Renal cortex interstitium (tissue), 11 donors: ENCODE data around the gene PROX2. TPM values are rescaled to one million over a fixed set of nuclear protein-coding genes. Genes with fewer than 3 reads are reported as not detected.

Experiments used
- DNase-seq, 11 donors: peaks; one replicate each; pipeline ENCODE4 v3.0.0-alpha.2; 2013; ENCODE audit warnings: low read depth in 9 of 11, low spot score in 4 of 11; ENCODE audit errors: extremely low read depth in 1 of 11
- polyA plus RNA-seq, 3 donors: library from polyadenylated mRNA; unstranded; fragments of 120-200 nt; gene quantifications; one replicate each; pipeline ENCODE4 v1.2.1, GENCODE V29; 2013; ENCODE audit not compliant: insufficient read length in 3 of 3

Gene PROX2
- polyA plus RNA-seq, 3 donors: 0.98 to 2.9 (median 1.2) TPM

DNA sequence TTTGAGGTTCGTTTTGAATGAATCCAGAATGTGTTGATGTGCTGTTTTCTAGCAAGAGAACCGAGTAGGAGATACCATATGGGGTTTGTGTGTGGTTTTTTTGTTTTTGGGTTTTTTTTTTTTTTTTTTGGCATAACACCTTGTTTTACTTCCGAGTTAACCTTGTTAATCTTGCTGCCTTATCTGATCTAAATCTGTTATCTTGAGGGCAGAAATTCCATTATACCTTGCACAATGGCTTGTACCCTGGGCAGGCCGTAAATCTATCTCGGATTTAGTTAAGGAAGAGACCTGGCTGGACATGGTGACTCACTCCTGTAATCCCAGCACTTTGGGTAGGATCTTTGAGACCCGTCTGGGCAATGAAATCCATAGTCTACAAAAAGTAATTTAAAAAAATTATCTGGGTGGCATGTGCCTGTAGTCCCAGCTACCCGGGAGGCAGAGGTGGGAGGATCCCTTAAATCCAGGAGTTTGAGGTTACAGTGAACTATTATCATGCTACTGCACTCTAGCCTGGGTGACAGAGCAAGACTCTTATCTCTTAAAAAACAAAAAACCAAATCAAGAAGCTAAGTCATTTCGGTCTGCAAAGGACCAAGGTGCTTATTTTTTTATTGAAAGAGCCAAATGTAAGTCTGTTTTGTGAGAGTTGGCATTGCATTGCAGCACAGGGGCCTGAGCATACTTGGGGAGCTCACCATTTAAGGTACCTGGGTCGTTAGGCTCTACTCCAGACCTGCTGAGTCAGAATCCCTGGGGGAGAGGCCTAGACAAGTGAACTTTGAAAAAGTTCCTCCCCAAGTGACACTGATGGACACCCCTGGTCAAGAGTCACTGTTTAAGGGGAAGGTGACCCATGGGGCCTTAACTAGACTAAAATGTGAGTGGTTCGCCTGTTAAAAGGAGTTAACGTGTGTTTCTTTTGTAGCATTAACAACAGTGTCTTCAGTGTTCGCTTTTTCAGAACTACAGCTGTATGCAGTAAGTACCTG, 12.5 kb upstream of the PROX2 start:
- no peak for DNase-seq

DNA sequence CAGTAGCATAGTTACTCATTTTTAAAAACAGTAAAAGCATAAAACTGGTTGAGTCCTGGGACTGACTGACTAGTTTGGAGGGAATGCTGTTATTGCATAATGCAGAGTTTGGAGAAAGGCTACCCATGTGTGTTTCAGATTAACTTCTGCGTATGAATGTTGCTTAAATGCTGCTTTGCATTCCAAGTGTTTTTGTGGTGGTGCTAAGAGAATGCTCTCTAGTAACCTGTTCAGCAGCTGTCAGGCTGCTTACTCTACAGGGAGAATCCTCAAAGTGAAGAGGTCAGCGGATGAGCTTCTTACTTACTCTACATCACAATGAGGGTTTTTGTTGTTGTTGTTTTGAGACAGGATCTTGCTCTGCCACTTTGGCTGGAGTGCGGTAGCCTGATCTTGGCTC, 10.1 kb upstream of the PROX2 start:
- DNase-seq: no peak

DNA sequence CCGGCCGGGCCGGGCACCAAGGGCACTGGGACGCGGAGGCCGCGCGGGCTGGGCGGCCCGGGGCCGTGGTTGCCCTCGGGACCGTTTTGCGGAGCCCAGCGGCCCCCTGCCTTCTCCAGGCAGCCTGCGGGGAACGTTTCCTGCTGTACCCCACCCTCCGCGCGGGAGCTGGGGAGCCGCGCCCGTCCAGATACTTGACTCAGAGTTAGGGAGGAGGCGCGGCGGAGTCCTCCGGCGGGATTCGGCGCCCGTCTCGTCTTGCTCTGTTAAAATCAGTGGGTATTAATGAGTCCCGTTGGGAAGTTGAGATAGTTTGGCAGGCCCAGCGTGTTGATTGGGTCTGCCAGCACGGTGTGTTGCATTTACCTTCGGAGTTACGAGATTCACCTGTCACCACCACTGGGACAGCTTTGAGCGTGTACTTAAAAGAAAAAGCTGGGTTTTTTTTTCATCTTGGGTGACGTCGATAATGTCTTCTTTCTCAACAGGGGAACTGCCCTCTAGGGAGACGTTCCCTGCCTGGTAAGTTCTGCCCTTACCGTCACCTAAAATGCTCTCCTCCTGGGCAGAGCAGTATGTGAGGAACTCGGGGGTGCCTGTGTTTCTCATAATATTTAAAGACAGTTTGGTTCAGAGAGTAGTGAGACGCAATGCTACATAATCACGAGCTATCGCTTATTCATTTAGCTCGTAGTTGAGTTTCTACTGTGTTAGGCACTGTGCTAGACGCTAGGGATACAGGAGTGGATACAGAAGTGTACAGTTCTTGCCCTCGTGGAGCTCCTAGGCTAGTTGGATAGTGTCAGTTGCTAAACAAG, 6.4 kb upstream of the PROX2 start:
- peak in 5 of 11 donors; percentile 12 to 31 (median 16) for DNase-seq

DNA sequence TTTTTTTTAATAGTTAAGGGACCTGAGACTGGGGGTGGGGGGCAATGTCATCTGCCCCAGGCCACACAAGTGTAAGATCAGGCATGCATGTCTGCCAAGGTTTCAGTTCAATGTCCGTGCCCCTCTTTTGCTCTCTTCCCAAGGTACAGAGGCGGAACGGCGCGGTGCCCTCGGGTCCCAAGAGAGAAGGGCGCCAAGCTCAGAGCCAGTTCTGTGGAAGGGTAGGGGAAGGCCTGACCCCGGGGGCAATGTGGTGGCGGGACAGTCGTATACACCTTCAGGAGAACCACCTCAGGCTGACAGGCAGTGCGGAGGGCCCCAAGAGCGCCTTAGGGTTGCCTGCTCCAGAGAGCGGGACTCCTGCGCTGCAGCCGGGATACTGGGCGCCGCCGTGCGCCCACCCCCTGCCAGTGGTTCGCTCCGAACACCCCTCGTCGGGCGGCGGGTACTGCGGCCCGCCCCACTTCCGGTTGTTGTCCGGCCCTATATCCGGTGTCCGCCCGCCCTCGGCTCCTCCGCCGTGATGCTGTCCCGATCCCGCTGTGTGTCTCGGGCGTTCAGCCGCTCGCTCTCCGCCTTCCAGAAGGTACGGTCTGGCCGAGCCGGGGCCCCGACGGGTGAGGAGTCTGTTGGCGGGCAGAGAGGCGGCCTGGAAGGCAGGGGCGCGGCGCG, 5.6 kb upstream of the PROX2 start, which contains the start of gene DLST:
DLST (plus strand) TSS at position 486 of the 672 bp plus-strand sequence; CDS start at position 524, 38 bp downstream.
- DNase-seq: peak; percentile 72 to 85 (median 78)

DNA sequence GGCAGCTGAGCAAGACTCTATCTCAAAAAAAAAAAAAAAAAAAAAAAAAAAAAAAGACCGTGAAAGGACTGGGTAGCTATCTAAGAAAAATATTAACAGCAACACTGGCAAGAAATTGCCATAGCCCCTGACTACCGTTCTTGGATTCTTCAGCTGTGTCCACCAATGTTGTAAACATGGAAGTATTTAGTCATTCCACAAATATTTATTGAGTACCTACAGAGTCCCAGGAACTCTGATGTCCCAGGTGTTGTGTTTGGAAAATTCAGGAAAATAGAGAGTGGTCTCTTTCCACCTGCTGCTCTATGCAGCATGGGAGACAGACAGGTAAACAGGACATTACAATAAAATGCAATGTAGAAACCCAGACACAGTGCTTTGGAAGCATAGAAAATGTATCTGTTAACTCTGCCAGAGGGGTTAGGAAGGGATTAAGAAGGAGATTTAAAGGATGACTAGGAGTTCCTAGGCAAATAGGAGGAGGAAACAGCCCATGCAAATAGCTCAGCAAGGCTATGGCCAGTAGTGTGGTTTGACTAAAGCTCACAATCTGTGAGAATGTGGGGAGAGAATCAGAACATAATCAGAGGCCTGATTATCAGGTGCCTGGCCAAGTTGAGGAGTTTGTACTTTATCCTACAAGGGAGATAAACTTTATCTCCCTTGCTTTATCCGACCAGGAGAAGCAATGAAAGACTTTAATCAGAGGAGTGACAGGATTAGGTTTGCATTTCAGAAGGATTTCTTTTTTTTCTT, 3.7 kb upstream of the PROX2 start:
- no peak for DNase-seq

DNA sequence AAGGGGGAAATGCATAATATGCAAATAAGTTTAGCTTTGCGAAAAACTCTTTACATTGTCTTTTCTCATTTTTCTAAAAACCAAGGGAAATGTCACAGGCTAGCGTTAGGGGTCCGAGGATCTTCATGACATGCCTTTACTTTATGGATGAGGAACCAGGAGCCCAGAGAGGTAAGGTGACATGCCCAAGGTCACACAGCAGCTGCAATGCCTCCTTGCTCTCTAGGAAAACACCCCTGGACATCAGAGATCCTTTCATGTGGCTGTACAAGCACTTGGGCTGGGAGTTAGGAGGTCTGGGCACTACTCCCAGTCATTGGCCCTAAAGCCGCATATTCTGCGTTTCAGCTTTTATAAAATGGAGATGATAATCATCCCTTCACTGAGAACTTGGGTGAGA, 741 bp downstream of the PROX2 start:
- no peak for DNase-seq

DNA sequence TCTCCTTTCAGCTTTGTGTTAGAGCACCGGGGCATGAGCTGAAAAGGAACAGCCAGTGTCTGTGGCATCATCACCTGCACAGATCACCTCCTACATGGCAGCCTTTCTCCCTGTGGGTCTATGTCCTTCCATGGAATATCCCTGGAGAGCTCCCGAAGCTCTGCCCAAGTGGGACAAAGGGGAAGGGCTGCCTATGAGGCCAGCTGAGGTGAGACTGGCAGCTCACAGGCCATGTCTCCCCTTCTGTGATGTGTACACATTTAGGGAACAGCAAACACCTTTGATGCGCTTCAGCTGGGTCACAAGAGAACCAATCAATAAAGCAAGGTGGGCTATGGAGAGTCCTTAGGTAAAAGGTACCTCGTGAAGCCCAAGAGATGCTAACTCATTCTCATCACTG, 4.1 kb downstream of the PROX2 start:
- no peak for DNase-seq

DNA sequence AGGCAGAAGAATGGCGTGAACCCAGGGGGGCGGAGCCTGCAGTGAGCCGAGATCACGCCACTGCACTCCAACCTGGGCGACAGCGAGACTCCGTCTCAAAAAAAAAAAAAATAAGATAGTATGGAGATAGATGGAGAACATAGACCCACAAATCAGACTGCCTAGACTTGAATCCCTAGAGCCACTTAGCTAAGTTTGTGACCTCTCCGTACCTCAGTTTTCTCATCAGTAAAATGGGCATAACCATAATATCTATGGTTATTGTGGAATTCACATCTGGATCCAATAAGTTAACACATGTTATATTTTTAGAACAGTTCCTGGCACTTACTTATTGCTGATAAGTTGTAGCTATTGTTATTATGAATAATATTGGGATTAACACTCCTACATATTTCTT, 7.2 kb downstream of the PROX2 start:
- no peak for DNase-seq

DNA sequence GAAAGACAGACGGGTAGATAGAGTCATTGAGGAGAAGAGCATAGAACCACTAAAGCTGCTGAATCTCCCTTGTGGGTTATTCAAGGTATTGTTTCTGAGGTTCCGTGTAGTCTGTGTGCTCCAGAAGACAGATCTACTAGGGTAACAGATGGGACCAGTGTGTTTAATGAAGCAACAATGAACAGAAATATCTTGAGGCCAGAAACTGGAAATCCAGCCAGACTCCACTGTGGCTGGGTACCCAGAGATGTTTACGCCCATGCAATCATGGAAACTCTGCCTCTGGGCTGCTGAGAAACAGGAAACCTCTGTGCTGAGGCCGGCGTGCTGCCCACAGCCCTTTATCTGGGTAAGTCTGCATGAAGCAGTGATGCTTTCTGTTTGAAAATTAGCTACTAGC, 8.3 kb downstream of the PROX2 start:
- no peak for DNase-seq

DNA sequence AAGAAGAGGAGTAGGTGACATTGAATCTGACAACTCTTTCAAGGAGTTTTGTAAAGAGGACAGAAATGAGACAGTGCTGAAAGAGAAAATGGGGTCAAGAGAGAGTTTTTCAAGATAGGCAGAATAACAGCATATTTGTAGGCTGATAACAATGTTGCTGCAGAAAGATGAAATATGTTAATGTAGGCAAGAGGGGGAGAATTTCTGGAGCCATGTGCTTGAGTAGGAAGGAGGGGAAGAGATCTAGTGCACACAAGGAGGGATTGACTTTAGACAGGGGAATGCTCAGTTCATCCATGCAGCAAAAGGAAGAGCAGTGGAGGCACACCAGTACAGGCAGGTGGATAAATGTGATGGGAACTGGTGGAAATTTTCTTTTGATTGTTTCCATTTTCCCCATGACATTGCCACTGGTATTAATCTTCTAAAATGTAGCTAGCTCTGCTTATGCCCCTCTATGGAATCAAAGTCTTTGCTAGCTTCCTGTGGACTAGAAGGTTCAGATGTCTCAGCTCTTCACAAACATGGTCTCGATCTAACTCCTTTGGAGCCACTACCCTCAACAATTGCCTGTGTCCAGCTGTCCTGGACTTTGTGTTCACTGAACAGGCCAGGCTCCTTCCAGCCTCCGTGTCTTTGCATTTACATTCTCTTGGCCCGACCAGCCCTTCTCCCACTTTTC, 9.1 kb downstream of the PROX2 start:
- no peak for DNase-seq

DNA sequence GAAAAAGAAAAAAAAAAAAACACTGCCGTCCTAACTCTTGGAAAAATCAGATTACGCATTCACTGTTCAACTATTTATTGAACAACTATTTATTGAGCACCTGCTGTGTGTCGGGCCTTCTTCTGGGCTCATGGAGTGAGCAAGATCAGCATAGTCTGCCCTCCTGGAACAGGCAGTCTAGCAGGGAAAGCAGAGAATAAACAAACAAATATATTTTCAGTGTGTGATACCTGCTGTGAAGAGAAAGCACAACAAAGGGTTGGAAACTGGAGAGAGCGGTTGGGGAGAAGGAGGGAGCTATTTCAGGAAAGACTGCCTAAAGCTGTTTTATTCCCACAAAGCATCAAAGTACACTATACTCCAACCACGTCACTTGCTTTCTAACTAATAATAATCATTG, 10.8 kb downstream of the PROX2 start:
- no peak for DNase-seq

DNA sequence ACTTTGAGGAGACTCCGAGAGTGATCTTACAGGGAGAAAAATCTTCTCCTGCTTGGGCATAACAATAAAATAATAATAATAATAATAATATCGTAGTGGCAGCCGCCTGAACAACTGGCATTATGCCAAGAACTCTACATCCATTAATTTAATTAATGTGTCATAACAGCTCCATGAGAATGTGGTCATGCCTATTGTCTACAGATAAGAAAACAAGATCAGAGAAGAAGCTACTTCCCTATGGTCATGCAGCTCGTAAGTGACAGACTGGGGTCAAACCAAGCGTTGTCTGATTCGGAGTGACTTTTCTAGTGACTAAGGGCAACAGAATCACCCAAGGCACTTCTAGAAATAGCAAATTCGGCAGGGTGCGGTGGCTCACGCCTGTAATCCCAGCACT, 11.7 kb downstream of the PROX2 start:
- no peak for DNase-seq

DNA sequence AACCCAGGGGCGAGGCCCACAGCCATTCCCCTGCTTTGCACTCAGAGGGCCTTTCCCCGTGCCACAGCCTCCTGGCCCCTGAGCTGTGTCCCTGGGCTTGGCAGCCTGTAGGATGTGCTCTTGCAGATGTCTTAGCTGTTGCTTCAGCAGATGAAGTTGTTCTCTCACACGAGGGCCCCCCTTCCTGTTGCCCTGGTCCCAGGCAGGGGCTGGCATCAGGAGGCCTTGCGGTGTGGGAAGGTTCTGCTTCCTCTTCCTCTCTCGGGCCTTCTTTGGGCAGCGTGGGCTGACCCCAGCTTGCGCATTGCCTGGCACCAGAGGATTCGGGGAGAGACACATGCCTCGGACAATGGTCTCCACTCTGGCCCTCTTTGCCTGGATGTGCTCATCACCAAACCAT, 12.7 kb downstream of the PROX2 start:
- DNase-seq: no peak

DNA sequence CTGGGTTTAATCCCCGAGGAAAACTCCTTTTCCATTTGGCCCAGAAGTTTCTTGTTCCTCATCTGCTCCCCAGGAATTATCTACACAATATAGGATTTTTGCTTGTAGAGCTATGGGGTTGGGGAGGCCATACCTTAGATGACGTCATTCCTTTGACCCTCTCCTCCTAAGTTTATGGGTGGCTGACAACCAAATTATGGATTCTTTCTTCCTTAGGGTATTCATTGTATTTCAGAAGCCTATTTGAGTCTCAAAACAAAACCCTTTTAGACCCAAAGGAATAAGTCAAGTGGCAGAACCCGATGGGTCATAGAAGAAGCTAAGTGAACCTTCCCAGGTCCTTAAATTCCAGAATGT, 14.2 kb downstream of the PROX2 start:
- DNase-seq: no peak

DNA sequence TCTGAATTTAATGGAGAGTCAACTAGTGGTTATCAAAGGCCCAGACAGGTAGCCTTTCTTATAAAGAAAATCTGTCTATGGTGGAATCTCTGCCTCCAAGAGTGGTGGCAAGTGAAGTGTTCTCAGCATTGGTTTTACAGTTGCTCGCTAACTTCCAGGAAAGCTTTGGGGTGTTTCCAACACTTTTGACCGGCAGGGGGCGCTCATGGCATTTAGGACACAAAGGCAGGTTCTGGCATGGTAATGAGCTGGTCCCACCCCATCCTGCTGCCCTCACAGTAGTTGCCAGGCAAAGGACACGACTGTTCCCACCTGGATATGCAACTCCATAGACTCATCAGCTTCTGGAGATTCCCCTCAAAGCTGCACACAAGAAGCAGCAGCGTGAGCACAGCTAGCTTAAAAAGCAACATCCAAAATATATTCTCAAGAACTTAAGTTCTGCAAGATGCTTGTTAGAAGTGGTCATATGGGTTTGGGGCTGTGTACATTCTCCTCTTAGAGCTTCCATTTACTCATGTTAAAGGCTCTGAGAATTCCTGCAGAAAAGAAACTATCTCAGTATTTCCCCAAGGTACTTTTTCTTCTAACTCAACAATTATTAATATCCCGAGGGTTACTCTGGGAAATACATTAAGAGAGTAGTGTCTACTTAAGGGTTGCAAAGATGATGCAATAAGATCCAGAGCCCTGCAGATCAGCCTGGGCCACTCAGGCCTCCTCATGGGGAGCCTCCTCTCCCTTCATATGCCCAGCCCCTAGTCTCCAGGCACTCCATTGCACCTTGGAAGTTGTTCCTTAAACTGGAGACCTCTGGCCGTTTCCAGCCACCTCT, 14.8 kb downstream of the PROX2 start:
- DNase-seq: peak; percentile 55 to 86 (median 71)

DNA sequence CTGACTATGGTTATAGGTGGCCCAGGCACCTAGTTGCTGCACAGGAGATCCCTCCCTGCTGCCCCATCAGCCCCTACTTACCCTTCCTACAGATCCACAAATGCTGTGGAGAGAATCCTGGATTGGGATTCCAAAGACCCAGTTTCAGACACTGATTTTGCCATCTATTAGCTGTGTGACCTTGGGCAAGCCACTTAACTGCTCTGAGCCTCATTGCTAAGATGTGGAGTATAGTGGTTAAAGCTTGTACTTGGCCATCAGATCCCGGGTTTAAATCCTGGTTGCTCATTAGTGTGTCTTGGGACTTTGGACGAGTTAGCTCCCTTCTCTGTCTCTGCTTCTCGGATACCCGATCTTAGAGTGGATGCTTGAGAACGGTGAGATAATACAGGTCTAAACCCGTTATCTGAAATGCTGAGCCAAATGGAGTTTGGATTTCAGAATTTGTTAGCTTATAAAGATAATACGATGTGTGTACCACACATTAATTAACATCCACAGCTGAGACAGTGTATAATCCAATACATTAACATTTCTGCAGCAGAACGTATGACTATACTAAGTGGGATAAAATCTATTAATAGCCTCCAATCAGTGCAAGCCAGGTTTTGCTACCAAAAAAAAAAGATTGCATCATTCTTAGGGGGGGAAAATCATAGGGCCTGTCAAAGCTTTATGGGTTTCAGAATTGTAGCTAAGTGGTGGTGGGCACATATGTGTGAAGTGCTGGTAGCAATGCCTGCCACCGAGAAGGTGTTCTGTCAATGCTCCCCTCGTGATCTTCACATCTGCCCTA, 16.0 kb downstream of the PROX2 start:
- no peak for DNase-seq

DNA sequence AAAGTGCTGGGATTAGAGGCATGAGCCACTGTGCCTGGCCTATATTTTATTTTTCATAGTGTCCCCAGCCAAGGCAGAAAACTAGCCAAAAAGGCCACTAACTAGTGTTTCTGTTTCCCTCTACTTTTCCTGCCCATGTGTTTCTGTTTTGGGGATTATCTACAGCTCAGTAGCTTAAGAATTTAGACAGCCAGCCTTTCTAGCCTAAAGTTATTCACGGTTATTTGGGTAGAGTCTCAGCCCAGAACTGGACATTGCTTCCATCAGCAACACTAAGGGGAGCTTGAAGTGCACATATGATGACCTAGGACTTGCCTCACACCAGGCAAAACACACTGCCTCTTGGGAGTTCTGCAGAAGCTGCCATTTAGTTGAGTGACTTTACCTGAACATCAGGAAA, 17.9 kb downstream of the PROX2 start:
- DNase-seq: no peak
